B cell (primary cell): ENCODE data around the gene RNF7. TPM values are rescaled to one million over a fixed set of nuclear protein-coding genes. Genes with fewer than 3 reads are reported as not detected.

Experiments used
- ATAC-seq: fragments of 200-7000 bp; cut with Tn5 transposase; one replicate; pipeline ENCODE4 v1.10.0; 2021; ENCODE audit warnings: low read depth, mild to moderate bottlenecking, moderate number of reproducible peaks, moderate library complexity
- CTCF ChIA-PET: fragments of 350-600 bp; sonication (Branson Sonifier 250); formaldehyde crosslinking; loops from one replicate; lab custom pipeline; 2021; ENCODE audit warnings: antibody characterized with exemption, inconsistent platforms; lab: Charles Lee
- POLR2A ChIA-PET: fragments of 350-600 bp; sonication (Branson Sonifier 250); formaldehyde crosslinking; loops from one replicate; lab custom pipeline; 2021; ENCODE audit warnings: antibody characterized with exemption; lab: Charles Lee
- DNase-seq: peaks from one replicate; pipeline ENCODE4 v3.0.0; 2013
- H2AFZ ChIP-seq: 2 replicates; pipeline ENCODE4 v1.6.1; 2012; ENCODE audit warnings: mild to moderate bottlenecking, low read depth, low read length; ENCODE audit not compliant: insufficient read depth, poor library complexity, severe bottlenecking
- H3K27ac ChIP-seq, 2 donors: 1 replicate in 1 of 2; 2 replicates in 1 of 2; pipeline ENCODE4 v1.5.1; 2012 to 2013; ENCODE audit warnings: low read length in 2 of 2, mild to moderate bottlenecking in 2 of 2, moderate library complexity in 1 of 2
- H3K27me3 ChIP-seq, 4 experiments: fragments of 200-600 bp in 1 of 4; sonication (generic) in 1 of 4; replicated peaks in 1 of 4; 1 replicate in 2 of 4; 2 replicates in 2 of 4; pipeline versions ENCODE4 v1.6.1 to v1.7.0; 2013 to 2016; ENCODE audit warnings: low read length in 3 of 4, mild to moderate bottlenecking in 2 of 4, mixed read lengths in 1 of 4, moderate library complexity in 1 of 4; ENCODE audit not compliant: insufficient read depth in 4 of 4, control insufficient read depth in 3 of 4; ENCODE audit errors: control extremely low read depth in 1 of 4
- H3K36me3 ChIP-seq, 2 experiments: replicated peaks in 1 of 2; 1 replicate in 1 of 2; 2 replicates in 1 of 2; pipeline versions ENCODE4 v1.6.1 to v1.7.1; 2013; ENCODE audit warnings: low read length in 1 of 2; ENCODE audit not compliant: insufficient read depth in 2 of 2, control insufficient read depth in 1 of 2; ENCODE audit errors: control extremely low read depth in 1 of 2, extremely low read depth in 1 of 2
- H3K4me1 ChIP-seq, 2 donors: fragments of 200-600 bp in 1 of 2; sonication (generic) in 1 of 2; 1 replicate in 1 of 2; 2 replicates in 1 of 2; pipeline versions ENCODE4 v1.5.1 to v1.6.1; 2013 to 2017; ENCODE audit warnings: low read length in 2 of 2; ENCODE audit not compliant: control insufficient read depth in 2 of 2, insufficient read depth in 2 of 2
- H3K4me2 ChIP-seq: replicated peaks from 2 replicates; pipeline ENCODE3; 2012; ENCODE audit warnings: mild to moderate bottlenecking, low read depth, low read length; ENCODE audit not compliant: poor library complexity, severe bottlenecking
- H3K4me3 ChIP-seq, 5 experiments: fragments of 200-600 bp in 1 of 5; sonication (generic) in 1 of 5; 1 replicate in 3 of 5; 2 replicates in 2 of 5; pipeline versions ENCODE4 v1.5.1 to v1.7.0; 2011 to 2016; ENCODE audit warnings: low read length in 4 of 5, mild to moderate bottlenecking in 4 of 5, low read depth in 2 of 5, control low read depth in 1 of 5, moderate library complexity in 1 of 5; ENCODE audit not compliant: insufficient read depth in 1 of 5; ENCODE audit errors: control extremely low read depth in 1 of 5, extremely low read depth in 1 of 5
- H3K79me2 ChIP-seq: fragments of 200-600 bp; sonication (generic); one replicate; pipeline ENCODE4 v1.6.0; 2016; ENCODE audit warnings: low read length; ENCODE audit not compliant: control insufficient read depth, insufficient read depth
- H3K9ac ChIP-seq: fragments of 200-600 bp; sonication (generic); 2 replicates; pipeline ENCODE4 v1.6.1; 2017; ENCODE audit warnings: mild to moderate bottlenecking, low read length, moderate library complexity
- H3K9me3 ChIP-seq, 3 donors: one replicate each; pipeline versions ENCODE4 v1.6.1 to v1.7.1; 2013; ENCODE audit warnings: low read length in 2 of 3; ENCODE audit not compliant: control insufficient read depth in 2 of 3, insufficient read depth in 1 of 3; ENCODE audit errors: control extremely low read depth in 1 of 3
- H4K20me1 ChIP-seq: 2 replicates; pipeline ENCODE4 v1.6.0; 2012; ENCODE audit warnings: mild to moderate bottlenecking, low read length; ENCODE audit not compliant: insufficient read depth, control insufficient read depth, poor library complexity, severe bottlenecking
- H3K27ac Mint-ChIP-seq: one replicate; pipeline ENCODE4 v1.8.0; 2021; ENCODE audit warnings: mixed read lengths
- H3K27me3 Mint-ChIP-seq: one replicate; pipeline ENCODE4 v1.8.0; 2021; ENCODE audit warnings: mixed read lengths
- H3K4me1 Mint-ChIP-seq: one replicate; pipeline ENCODE4 v1.8.0; 2021; ENCODE audit warnings: mixed read lengths
- H3K4me3 Mint-ChIP-seq: one replicate; pipeline ENCODE4 v1.8.0; 2021; ENCODE audit warnings: mixed read lengths
- H3K9me3 Mint-ChIP-seq: one replicate; pipeline ENCODE4 v1.8.0; 2022; ENCODE audit warnings: mixed read lengths; ENCODE audit not compliant: insufficient read depth
- EZH2 ChIP-seq: IDR thresholded peaks from 2 replicates; pipeline ENCODE4 v1.6.1; 2012; ENCODE audit warnings: borderline replicate concordance, low read depth, mild to moderate bottlenecking, moderate library complexity, low read length; ENCODE audit not compliant: insufficient read depth, poor library complexity, severe bottlenecking
- WGBS: methylation state at CpG from one replicate; pipeline ENCODE4 v1.1.5; 2013; ENCODE audit warnings: missing lambda C conversion rate; ENCODE audit not compliant: insufficient coverage; 5-methylcytosine and 5-hydroxymethylcytosine counted together
- intact Hi-C: fragments of 100-400 bp; cut with micrococcal nuclease; formaldehyde crosslinking; loops from one replicate; pipeline ENCODE4 v1.10.0; 2022
- polyA plus RNA-seq: library from polyadenylated mRNA; depleted of rRNA; stranded (reverse); fragments of >200 nt; gene quantifications from 2 replicates; pipeline ENCODE4 v1.2.3, GENCODE V29; 2012
- total RNA-seq, 2 donors: library from RNA; stranded (reverse); fragments of 120-200 nt in 1 of 2; gene quantifications; 1 replicate in 1 of 2; 2 replicates in 1 of 2; pipeline versions ENCODE4 v1.2.3 to v1.2.4, GENCODE V29; 2013 to 2022
- TF ChIP-seq, protein P1 (sequence below): fragments of 200-600 bp; IDR thresholded peaks from one replicate; pipeline ENCODE4 v1.8.0; 2022; ENCODE audit warnings: antibody characterized with exemption, mild to moderate bottlenecking

The RNF7 gene
- total and polyA plus RNA-seq, 2 donors (not counting 1 experiment from before 2014, with no cell fraction given) = 38.0 to 40.9 TPM

DNA sequence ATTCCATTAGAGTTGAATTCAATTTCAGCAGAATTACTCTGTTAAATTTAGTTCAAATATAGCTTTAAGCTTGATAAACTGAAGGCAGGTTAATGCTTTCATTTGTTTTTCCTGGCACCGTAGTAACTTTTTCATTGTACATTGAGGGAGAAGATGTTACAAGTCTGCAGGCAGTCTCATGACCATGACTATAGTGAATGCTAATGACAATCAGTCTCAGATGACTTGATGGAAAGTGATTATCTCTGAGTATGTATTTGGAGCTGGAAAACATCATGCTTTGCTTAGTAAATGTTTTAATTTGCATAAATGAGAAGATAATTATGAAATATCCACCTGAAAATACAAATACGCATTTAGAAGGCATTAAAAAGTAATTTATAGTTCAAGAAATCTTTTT lies 16.0 kb upstream of the RNF7 start:
- Histone ChIP-seq H4K20me1 (no peaks in the 10 kb centered on the region), H3K9me3 (no peaks in the 10 kb centered on the region), H3K9ac (no peak overlapping the region), H3K4me1 (no peaks in the 10 kb centered on the region), H3K79me2 (no peaks in the 10 kb centered on the region), H3K27me3 (peaks cover 0 to 2% (median 0%) of the 10 kb centered on the region in 4 experiments), H3K4me3 (no peak overlapping the region), H2AFZ (no peak overlapping the region), H3K27ac (no peak overlapping the region), H3K4me2 (no peak overlapping the region), H3K36me3 (no peaks in the 10 kb centered on the region)
- Mint-ChIP-seq H3K4me3 (no peak overlapping the region), H3K27me3 (peaks cover 11% of the 10 kb centered on the region), H3K27ac (no peak overlapping the region), H3K4me1 (no peaks in the 10 kb centered on the region), H3K9me3 (no peaks in the 10 kb centered on the region)
- no peak for DNase-seq
- ChIA-PET CTCF (no interaction called here), POLR2A (no interaction called here)
- no peak for ATAC-seq
- WGBS = 100% methylated on average over 1 of the region's 2 CpGs
- TF ChIP-seq, protein P1, sequence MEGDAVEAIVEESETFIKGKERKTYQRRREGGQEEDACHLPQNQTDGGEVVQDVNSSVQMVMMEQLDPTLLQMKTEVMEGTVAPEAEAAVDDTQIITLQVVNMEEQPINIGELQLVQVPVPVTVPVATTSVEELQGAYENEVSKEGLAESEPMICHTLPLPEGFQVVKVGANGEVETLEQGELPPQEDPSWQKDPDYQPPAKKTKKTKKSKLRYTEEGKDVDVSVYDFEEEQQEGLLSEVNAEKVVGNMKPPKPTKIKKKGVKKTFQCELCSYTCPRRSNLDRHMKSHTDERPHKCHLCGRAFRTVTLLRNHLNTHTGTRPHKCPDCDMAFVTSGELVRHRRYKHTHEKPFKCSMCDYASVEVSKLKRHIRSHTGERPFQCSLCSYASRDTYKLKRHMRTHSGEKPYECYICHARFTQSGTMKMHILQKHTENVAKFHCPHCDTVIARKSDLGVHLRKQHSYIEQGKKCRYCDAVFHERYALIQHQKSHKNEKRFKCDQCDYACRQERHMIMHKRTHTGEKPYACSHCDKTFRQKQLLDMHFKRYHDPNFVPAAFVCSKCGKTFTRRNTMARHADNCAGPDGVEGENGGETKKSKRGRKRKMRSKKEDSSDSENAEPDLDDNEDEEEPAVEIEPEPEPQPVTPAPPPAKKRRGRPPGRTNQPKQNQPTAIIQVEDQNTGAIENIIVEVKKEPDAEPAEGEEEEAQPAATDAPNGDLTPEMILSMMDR = no peak
- TF ChIP-seq EZH2 = no peak
- intact Hi-C loops = no loop called here

DNA sequence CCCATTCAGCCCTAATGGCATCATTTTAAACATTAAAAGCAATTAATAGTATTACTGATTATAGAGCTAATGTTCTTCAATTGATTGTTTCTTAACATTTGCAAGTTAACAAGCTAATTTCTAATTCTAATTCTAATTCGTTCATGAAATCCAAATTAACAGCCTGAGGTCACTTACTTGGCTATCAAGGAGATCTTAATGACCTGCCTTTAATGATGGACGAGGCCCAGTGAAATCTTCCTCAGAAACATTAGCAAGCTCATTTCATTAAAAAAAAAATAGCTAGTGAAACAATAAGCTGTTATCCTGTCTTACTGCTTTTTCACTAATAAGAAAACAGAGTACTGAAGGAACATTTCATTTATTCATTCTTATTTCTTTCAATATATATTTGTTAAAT lies 15.4 kb upstream of the RNF7 start:
- H3K27me3 ChIP-seq = peaks cover 0 to 2% (median 0%) of the 10 kb centered on the region in 4 experiments
- CTCF ChIA-PET = no interaction called here
- TF ChIP-seq, protein P1 = no peak
- no peak for TF ChIP-seq EZH2
- H3K4me2 ChIP-seq = no peak overlapping the region
- H3K79me2 ChIP-seq = no peaks in the 10 kb centered on the region
- H3K9ac ChIP-seq = no peak overlapping the region
- no peaks in the 10 kb centered on the region for H3K9me3 ChIP-seq
- H3K4me1 ChIP-seq = no peaks in the 10 kb centered on the region
- no peaks in the 10 kb centered on the region for H3K4me1 Mint-ChIP-seq
- H4K20me1 ChIP-seq = no peaks in the 10 kb centered on the region
- H3K4me3 ChIP-seq = no peak overlapping the region
- DNase-seq = no peak
- no peak for ATAC-seq
- H3K27me3 Mint-ChIP-seq = peaks cover 13% of the 10 kb centered on the region
- WGBS = 83% methylated on average over 1 of the region's 2 CpGs
- intact Hi-C loops = no loop called here
- POLR2A ChIA-PET = no interaction called here
- no peak overlapping the region for H3K27ac ChIP-seq
- no peak overlapping the region for H3K27ac Mint-ChIP-seq
- no peak overlapping the region for H2AFZ ChIP-seq
- H3K9me3 Mint-ChIP-seq = no peaks in the 10 kb centered on the region
- no peak overlapping the region for H3K4me3 Mint-ChIP-seq
- no peaks in the 10 kb centered on the region for H3K36me3 ChIP-seq
